GM12875 (cell line): ENCODE measurements around the gene FRAT1.
A peak's percentile ranks its signal among the peaks of the same experiment; 100 is the strongest.
"Not testable (repeated sequence)": the region's sequence is repeated elsewhere in the genome, so short reads cannot be mapped to it uniquely, and the experiment has no call there.

Experiments used
- H3K4me3 ChIP-seq: one replicate; pipeline ENCODE4 v1.5.1; 2011; ENCODE audit warnings: low read depth, low read length, control low read depth
- CTCF ChIP-seq: IDR thresholded peaks from 2 replicates; pipeline ENCODE4 v1.5.1; 2011; ENCODE audit warnings: low read depth, mild to moderate bottlenecking, control low read depth, inconsistent platforms, low read length, moderate library complexity, borderline replicate concordance; ENCODE audit not compliant: insufficient read depth

Gene FRAT1

GRCh38 chr10:97279121-97279815 lies 39.8 kb upstream of the FRAT1 start:
- no peak for TF ChIP-seq CTCF
- no peak overlapping the region for H3K4me3 ChIP-seq

GRCh38 chr10:97280783-97281182 lies 38.3 kb upstream of the FRAT1 start:
- H3K4me3 ChIP-seq = no peak overlapping the region
- no peak for TF ChIP-seq CTCF

GRCh38 chr10:97290076-97290475 lies 29.0 kb upstream of the FRAT1 start:
- H3K4me3 ChIP-seq = not testable (repeated sequence)

- not testable (repeated sequence) for H3K4me3 ChIP-seq
Measured at GRCh38 chr10:97290576-97291356, 28.3 kb upstream of the FRAT1 start.

- no peak for TF ChIP-seq CTCF
- peak overlapping the region; percentile 86 for H3K4me3 ChIP-seq
Measured at GRCh38 chr10:97291357-97292096, 27.5 kb upstream of the FRAT1 start.

GRCh38 chr10:97292097-97292861 lies 26.8 kb upstream of the FRAT1 start, which contains the start of gene ARHGAP19:
TSS of gene ARHGAP19 (minus strand) at chr10:97292637. CDS start at chr10:97292627, 10 bp downstream.
- peak within 1 kb of the TSS; percentile 86 for H3K4me3 ChIP-seq
- TF ChIP-seq CTCF = no peak

GRCh38 chr10:97292862-97293198 lies 26.2 kb upstream of the FRAT1 start:
- TF ChIP-seq CTCF = no peak
- H3K4me3 ChIP-seq = no peak overlapping the region
